ENCODE data around the gene KRTAP4-7.
"Not testable (repeated sequence)": the region's sequence is repeated elsewhere in the genome, so short reads cannot be mapped to it uniquely, and the experiment has no call there.

Gene KRTAP4-7

DNA sequence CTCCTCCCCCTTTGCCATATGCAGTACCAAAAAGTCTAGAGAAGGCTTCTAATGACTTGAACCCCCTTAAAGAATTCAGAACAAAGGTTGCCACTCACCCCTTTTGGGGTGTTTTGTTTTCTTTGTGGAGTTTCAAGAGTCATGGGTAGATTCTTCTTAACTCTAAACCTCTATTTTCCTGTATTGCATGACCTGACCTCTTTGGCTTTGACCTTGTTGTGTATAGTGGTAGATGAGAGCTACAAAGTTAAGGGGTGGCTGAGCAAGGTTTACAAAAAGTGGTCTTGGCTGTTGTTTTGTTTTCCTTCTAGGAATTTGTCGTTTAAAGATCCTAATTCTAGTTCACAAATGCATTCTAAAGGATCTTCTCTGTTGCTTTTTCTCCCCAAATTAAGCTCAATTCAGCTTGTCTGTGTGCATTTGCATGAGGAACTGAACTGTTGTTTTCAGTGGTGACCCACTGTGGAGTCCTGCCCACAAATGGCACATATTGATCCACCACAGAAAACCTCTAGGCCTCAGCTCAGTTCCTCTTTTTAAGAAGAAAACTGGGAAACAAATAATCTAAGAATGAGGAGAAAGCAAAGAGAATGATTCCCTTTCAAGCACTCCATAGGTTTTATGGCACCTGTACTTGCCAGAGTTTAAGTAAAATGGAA is 24.9 kb downstream of the KRTAP4-7 start:
- not testable (repeated sequence) for DNase-seq (ENCODE audit: low read depth, low spot score)

DNA sequence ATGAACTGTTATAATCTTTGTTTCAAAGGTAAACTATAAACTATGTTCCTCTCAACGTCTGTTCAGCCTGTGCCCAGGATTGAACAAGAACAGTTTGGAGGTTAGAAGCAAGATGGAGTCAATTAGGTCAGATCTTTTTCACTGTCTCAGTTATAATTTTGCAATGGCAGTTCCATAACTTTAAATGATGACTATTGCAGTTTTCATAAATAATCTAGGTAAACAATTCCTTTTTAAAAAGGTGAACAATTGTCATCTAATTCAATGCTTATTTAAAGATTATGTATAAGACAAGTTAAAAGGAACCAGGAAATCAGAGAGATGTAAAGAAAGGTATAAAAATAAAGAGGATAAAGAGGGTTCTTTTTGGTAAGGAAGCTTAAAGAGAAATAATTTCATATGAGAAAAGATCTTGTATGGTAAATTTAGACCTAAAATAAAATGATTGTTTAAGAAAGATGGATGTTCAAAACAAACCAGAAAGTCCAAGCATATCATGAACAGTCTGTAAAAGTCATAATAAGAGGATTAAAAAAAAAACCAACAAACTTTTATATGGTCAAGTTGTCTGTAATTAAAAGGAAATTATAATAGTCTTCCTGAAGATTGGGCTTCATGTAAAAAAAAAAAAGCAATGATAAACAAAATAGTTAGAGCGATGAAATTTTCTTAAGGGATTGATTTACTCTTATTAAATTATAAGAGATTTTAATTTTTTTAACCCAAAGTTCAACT is 27.4 kb downstream of the KRTAP4-7 start:
- no peak for DNase-seq (ENCODE audit: low read depth, low spot score)

DNA sequence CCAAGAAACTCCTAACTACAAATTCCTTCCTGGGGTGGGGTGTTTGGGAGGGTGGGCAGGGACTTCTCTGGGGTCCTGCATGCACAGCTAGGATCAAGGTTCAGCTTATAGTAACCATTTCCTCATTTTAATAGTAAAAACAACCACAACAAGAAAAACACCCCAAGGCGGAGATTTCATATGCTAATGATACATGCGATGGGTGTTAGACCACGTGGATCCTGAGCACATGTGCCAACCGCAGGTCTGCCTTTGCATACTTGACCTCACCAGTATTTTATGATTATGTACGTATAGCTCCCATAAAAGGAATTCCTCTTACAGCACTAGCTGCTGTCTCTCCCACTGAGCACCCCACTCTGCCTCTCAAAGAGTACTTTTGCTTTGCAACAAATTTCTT is 32.3 kb downstream of the KRTAP4-7 start:
- DNase-seq (ENCODE audit: low read depth, low spot score): no peak

DNA sequence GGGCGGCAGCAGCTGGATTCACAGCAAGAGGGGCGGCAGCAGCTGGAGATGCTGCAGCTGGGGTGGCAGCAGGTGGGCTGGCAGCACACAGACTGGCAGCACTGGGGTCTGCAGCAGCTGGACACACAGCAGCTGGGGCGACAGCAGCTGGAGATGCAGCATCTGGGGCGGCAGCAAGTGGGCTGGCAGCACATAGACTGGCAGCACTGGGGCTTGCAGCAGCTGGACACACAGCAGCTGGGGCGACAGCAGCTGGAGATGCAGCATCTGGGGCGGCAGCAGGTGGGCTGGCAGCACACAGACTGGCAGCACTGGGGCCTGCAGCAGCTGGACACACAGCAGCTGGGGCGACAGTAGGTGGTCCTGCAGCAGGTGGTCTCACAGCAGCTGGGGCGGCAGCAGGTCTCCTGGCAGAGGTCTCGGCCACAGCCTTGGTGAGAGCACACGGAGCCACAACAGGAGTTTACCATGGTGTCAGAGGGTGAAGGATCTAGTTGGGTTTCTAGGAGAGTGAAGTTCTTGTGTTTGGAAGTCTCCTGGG is 34.0 kb downstream of the KRTAP4-7 start, which contains the start of gene KRTAP4-11:
TSS of gene KRTAP4-11 (minus strand) at position 528 of the 541 bp plus-strand sequence. CDS start at position 470, 58 bp downstream.
- not testable (repeated sequence) for DNase-seq (ENCODE audit: low read depth, low spot score)

DNA sequence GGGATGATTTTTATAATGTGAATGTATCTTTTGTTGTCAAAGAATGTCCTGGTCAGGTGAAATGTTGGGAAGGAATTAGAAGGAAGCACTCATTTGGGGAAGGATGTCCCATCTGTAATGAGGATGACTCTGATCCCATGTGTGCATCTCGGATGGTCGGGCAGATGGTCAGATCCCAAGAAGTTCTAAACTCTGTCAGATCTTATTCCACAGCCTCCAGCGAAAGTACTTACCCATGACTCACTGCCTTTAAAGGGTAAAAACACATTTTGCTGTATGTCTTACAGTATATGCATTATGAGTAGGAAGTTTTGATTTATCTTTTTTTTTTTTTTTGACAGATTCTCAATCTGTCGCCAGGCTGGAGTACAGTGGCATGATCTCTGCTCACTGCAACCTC is 34.8 kb downstream of the KRTAP4-7 start:
- no peak for DNase-seq (ENCODE audit: low read depth, low spot score)

DNA sequence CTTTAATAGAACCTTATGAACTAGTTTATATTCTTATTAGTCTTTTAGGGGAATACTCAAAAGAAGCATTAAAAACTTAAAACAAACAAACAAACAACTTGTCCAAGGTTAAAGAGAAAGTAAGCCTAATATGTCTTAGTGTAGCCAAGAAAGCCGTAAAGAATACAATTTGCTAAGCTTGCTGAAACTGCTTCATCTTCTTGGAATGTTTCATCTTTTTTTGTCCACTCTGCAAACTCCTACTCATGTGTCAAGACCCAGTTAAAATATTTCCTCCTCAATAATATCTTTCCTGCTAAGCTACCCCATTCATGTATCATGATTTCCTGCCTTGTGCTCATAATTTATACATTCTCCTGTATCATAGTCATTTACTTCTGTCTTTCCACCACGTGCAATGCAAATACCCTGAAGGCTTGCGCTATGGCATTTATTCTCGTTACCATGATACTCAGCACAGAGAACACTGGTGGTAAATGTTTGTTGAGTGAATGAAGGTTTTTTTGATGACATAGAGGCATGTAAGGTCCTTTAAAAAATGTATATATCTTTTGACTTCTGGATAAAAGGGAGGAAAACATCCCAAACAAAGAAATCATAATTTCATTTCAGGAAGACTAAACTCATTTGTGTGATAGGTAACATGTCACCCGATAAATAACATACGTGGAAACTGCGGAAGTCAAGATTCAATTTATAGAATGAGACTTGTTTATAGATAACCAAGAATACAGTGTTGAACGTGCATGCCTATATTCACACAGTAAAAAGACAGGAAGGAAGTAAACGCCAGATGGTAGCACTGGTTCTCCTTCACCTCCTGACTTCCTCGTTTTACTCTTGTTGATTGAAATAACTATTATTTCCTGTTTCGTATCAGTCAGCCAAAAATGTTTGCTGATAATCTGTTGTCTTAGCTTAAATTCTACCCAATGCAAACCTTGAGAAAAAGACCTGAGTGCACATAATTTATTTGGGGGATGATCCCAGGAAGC is 36.0 kb downstream of the KRTAP4-7 start:
- DNase-seq (ENCODE audit: low read depth, low spot score): not testable (repeated sequence)

DNA sequence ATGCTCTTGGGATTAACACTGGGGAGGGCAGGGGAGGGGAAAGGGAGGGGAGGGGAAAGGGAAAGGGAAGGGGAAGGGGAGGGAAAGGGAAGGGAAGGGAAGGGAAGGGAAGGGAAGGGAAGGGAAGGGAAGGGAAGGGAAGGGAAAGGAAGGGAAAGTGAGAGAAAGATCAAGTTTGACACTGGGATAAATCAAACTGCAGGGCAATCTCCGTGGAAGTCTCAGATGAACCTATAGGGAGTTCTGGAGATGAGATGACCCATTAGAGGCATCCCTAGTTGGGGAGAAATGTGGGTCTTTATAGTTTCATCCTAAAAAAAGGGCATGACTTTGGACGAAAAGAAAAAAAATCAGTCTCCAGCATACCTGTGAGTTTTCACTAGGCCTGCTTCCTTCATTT is 37.8 kb downstream of the KRTAP4-7 start:
- no peak for DNase-seq (ENCODE audit: low read depth, low spot score)

DNA sequence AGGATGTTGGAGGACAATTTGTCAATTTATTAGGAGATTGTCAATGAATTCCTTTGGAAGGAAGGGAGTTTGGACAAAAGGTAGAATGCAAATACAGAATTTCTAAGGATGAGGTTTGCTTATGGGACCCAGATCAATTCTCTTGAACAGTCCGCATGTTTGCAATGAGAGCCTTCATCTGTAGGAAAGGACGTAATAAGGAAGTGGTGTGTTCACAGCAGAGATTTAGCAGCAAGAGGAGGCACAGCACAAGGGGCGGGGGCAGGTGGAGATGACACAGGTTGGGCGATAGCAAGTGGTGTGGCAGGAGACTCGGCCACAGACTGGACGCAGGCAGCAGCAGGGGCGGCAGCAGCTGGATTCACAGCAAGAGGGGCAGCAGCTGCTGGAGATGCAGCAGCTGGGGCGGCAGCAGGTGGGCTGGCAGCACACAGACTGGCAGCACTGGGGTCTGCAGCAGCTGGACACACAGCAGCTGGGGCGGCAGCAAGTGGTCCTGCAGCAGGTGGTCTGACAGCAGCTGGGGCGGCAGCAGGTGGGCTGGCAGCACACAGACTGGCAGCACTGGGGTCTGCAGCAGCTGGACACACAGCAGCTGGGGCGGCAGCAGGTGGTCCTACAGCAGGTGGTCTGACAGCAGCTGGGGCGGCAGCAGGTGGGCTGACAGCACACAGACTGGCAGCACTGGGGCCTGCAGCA is 39.5 kb downstream of the KRTAP4-7 start:
- DNase-seq (ENCODE audit: low read depth, low spot score): not testable (repeated sequence)

DNA sequence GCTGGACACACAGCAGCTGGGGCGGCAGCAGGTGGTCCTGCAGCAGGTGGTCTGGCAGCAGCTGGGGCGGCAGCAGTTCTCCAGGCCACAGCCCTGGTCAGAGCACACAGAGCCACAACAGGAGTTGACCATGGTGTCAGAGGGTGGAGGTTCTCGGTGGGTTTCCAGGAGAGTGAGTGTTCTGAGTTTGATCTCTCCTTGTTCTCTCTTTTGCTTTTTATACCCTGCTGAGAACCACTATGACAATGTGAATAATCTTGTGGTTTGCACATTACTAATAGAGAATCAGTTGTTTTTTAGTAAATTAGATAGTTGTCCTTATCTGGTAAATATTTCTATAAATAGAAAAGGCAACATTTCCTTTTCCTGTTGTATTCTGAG is 40.0 kb downstream of the KRTAP4-7 start, which contains the start of gene KRTAP4-12:
TSS of gene KRTAP4-12 (minus strand) at position 192 of the 381 bp plus-strand sequence. CDS start at position 132, 60 bp downstream.
- not testable (repeated sequence) for DNase-seq (ENCODE audit: low read depth, low spot score)

DNA sequence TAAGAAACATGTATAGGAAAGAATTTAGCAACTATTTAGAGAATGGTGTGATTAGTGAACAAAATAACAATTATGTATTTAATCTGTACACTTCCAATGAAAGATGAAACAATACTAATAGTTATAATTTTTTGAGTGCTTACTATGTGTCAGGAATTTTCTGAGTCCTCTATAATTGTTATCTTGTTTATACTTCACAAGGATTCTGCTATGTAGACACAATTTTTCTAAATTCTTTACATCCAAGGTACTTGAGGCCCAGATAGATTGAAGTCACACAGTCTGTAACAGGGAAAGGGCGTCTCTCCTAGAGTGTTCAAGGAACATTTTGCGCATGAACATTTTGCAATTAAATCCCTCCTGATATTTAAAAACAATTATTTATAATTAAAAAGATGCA is 41.1 kb downstream of the KRTAP4-7 start:
- DNase-seq (ENCODE audit: low read depth, low spot score): no peak

DNA sequence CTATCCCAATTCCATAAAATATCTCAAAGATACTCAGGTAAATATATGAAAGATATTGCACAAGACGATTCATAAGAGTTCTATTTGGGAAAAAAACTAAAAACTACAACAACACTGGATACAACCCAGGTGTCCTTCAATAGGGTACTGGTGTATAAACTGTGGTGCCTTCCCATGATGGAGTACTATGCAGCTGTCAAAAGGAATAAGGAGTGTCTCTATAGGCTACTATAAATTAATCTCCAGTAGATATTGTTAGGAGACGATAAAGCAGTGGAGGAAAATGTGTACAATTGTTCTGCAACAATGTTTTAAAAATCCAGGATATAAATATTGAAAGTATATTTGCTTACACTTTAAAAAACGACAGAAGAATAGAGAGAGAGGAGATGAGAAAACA is 42.5 kb downstream of the KRTAP4-7 start:
- no peak for DNase-seq (ENCODE audit: low read depth, low spot score)

DNA sequence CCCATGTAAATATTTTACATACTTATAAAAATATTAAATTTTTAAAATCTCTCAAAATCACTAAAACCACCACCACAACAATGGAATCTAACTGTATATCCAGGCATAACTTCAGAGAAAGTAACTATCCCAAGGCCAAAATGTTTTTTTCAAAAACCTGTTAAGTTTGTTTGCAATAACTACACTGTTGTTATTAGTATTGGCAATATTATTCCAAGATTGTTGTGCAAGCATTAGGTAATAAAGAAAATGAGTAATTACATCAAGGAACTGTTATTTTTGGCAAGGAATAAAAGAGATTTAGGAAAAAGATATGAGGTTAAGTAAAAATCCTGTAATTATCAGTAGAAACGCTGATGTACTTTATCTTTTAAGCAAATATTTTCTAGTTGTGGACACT is 43.4 kb downstream of the KRTAP4-7 start:
- no peak for DNase-seq (ENCODE audit: low read depth, low spot score)

DNA sequence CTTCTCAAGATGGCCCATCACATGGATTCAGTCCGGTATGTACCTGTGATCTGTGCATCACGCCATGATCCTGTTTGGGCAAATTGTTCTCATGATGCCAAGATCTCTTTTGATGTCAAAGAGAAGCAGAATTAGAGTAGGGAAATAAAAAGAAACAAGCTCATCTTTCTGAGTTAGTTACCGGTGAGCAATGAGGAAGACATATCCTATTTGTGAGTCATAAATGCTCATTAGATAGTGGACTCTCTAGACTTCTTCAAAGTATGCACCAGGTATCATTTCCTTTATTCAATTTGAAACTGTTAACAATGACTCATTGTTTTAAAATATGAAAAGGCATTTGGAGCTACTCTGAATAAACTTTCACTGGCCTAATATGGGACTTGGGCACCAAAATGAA is 48.0 kb downstream of the KRTAP4-7 start:
- DNase-seq (ENCODE audit: low read depth, low spot score): no peak

DNA sequence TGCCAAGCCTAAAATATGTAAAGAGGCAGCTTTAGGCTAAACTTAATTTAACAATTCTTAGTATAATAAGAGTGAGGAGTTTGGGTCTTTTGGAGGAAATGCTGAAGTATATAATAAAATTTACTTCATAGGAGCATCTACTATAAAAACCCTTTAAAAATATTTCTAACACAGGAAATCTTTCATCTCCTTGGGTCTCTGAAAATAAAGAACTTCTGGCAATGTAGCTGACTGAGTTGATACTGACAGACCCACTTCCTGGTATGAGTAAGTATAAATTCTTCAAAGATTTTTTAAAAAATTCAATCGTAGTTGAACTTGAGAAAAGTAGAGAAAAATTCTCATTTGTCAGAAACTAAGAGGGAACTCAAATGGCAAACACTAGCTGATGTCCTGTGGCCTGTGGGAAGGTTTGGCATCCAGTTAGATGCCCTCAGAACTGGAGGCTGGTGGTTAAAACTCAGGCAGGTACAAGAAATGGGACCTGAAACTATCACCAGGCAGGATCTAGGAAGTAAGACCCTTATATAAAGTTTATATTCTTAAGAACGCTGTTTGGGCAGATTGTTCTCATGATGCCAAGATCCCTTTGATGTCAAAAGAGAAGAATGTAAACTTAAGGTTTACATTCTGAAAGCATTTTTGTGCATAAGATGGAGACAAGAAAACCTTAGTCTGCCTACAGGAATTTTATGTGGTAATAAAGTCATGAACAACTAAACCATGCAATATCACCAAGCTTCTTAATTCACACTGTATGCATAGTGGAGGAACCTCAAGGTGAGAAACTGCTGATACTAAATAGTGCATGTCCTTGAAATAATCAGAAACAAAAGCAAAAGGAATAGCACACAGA is 50.2 kb downstream of the KRTAP4-7 start:
- DNase-seq (ENCODE audit: low read depth, low spot score): no peak
